IPS-20b (cell line): ENCODE data around the gene PMPCA.

Experiments used
- H3K27ac ChIP-seq: one replicate; pipeline ENCODE4 v1.5.1; 2013; ENCODE audit warnings: low read length
- H3K27me3 ChIP-seq: 2 replicates; pipeline ENCODE4 v1.6.1; 2013; ENCODE audit warnings: mild to moderate bottlenecking, low read length, inconsistent platforms; ENCODE audit not compliant: insufficient read depth
- H3K36me3 ChIP-seq: 2 replicates; pipeline ENCODE4 v1.6.1; 2013; ENCODE audit warnings: low read depth, mild to moderate bottlenecking, inconsistent platforms, low read length, moderate library complexity; ENCODE audit not compliant: insufficient read depth
- H3K4me1 ChIP-seq: 2 replicates; pipeline ENCODE4 v1.6.1; 2013; ENCODE audit warnings: mild to moderate bottlenecking, control low read depth, inconsistent platforms, low read length, moderate library complexity; ENCODE audit not compliant: insufficient read depth
- H3K4me3 ChIP-seq: 2 replicates; pipeline ENCODE4 v1.5.1; 2013; ENCODE audit warnings: mild to moderate bottlenecking, low read length, inconsistent platforms
- H3K9ac ChIP-seq: 2 replicates; pipeline ENCODE4 v1.6.1; 2013; ENCODE audit warnings: low read depth, mild to moderate bottlenecking, inconsistent platforms, low read length, moderate library complexity
- H3K9me3 ChIP-seq: 2 replicates; pipeline ENCODE4 v1.6.1; 2013; ENCODE audit warnings: mild to moderate bottlenecking, low read depth, low read length, inconsistent platforms; ENCODE audit not compliant: insufficient read depth

Gene PMPCA

DNA sequence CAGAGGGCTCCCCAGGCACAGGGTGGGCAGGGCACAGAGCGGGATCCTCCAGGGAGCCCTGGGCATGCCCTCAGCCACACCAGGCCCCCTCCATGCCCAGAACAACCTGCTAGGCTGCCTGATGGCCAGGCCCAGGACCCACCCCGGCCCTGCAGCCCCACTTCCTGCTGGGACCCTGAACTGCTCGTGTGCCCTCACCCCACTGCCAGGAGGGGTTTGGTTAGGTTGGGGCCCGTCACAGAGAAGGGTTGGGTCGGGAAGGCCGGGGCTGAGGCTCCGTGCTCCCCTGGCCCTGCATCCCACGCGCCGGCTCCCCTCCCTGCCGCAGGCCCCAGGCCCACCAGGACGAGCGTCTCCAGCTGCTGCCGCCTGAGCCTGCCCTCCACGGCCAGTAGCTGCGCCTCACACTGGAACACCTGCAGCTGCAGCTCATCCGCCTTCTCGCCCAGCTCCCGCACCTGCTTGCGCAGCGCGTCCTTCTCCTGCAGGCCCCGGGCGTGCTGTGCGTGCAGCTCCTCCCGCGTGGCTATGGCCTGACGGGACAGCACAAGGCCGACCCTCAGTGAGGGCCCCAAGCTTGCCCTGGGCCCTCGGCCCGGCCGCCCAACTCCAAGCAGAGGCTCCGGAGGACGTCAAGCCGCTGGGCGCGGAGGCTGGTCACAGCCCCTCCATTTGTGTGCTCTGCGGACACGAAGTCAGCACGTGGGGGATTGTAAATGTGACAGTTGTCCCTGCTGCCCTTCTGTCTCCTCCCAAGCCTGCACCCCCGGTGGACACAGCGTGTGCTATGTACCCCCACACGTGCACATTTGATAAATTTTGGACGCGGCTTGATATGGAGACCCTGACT lies 42.9 kb upstream of the PMPCA start:
- H3K9ac ChIP-seq = no peak overlapping the region
- H3K27ac ChIP-seq = no peak overlapping the region
- no peaks in the 10 kb centered on the region for H3K27me3 ChIP-seq
- H3K9me3 ChIP-seq = no peaks in the 10 kb centered on the region
- no peaks in the 10 kb centered on the region for H3K4me1 ChIP-seq
- H3K4me3 ChIP-seq = no peak overlapping the region
- no peaks in the 10 kb centered on the region for H3K36me3 ChIP-seq

DNA sequence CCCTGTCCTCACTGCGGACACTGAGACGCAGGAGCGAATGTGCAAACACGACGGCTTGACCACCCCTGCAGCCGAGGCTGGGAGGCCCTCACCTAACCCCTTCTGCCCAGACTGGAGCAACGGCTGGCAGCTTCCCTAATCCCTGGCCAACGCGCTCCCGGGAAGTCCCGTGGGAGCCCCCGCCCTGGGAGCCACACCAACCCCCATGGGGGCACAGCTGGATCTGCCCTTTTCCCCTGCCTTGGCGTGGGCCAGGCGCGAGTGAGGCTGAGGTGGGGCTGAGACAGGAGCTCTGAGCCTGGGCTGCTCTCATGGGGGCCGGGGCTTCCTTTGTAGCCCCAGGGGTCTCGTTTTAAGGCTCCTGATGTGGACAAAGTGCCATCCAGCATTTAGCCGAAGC lies 42.3 kb upstream of the PMPCA start:
- no peak overlapping the region for H3K4me3 ChIP-seq
- H3K27ac ChIP-seq = no peak overlapping the region
- H3K36me3 ChIP-seq = no peaks in the 10 kb centered on the region
- H3K4me1 ChIP-seq = no peaks in the 10 kb centered on the region
- H3K9me3 ChIP-seq = no peaks in the 10 kb centered on the region
- no peak overlapping the region for H3K9ac ChIP-seq
- no peaks in the 10 kb centered on the region for H3K27me3 ChIP-seq

DNA sequence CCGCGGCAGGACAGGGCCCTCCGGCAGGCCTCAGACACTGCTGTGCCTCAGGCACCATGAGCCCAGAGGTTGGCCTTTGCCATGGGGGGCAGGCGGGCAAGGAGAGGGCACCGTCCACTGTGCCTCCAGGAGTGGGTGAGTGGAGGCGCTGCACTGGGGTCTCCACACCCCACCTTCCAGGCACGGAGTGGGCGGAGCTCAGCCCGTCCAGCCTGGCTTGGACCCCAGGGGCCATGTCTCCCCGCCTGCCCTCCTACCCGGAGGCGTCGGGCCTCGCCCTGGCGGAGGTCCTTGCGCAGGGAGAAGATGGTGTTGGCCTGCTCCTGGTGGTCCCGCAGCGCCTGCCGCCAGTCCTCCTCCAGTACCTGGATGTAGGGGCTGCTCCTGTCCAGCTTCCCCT lies 40.4 kb upstream of the PMPCA start:
- Histone ChIP-seq H3K27ac (no peak overlapping the region), H3K4me1 (no peaks in the 10 kb centered on the region), H3K9ac (no peak overlapping the region)

DNA sequence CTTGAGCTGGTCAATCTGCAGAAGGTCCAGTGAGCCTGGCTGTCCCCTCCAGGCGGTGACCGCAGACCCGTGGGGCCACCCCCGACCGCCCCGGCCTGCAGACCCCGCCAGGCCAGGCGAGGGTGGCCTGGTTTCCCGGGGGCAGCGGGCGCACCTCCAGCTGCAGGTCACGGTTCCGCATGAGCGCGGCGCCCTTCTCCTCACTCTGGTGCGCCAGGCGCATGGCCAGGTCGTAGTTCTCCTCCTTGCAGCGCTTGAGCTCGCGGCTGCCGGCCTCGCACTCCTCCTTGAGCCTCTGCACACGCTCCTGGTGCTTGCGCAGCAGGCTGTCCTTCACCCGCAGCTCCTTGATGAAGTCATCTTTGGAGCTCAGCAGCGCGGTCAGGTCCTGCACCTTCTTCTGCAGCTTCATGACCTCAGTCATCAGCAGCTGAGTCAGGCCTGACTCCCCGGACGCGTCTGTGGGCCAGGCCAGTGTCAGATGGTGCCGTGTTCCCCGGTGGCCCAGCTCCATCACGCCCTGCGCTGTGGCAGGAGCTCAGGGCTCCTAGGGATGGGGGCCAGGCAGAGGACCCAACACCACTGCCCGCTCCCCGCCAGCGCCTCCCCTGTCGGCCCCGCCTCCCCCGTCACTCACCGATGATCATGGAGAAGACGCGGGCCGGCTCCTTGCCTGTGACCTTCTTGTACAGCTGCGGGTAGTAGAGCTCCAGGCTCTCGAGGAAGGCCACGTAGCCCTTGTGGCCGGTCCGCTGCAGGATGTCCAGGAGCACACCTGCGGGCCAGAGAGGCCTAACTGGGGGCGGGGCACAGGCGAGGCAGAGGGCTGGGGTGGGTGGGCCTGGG lies 39.5 kb upstream of the PMPCA start:
- Histone ChIP-seq H3K4me3 (no peak overlapping the region), H3K27me3 (no peaks in the 10 kb centered on the region), H3K9ac (no peak overlapping the region), H3K27ac (no peak overlapping the region), H3K9me3 (no peaks in the 10 kb centered on the region), H3K4me1 (no peaks in the 10 kb centered on the region), H3K36me3 (0 out of 2 replicates have a peak, but pooled peaks cover 6% of the 10 kb centered on the region)

More for the DNA sequence above, 40.4 kb upstream of the PMPCA start:
- Histone ChIP-seq H3K36me3 (no peaks in the 10 kb centered on the region), H3K4me3 (no peak overlapping the region), H3K9me3 (no peaks in the 10 kb centered on the region), H3K27me3 (no peaks in the 10 kb centered on the region)

DNA sequence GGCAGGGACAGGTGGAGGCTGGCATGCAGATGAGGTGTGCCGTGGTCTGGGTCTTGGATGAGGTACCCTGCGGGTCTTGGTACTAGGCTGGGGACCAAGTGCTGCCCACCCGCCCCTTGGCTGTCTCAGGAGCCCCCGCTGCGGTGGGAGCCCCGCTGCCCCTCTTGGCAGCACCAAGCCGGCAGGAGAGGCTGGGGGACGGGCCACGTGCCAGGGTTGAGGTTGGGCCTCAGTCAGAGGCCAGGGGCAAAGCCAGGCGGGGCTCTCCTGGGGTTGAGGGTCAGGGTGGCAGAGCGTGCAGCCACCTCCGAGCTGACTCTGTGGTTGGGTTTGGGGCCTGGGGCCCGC lies 39.0 kb upstream of the PMPCA start:
- H3K4me1 ChIP-seq = no peaks in the 10 kb centered on the region
- H3K36me3 ChIP-seq = 0 out of 2 replicates have a peak, but pooled peaks cover 11% of the 10 kb centered on the region
- no peak overlapping the region for H3K27ac ChIP-seq
- H3K9ac ChIP-seq = no peak overlapping the region
- H3K4me3 ChIP-seq = no peak overlapping the region
- H3K27me3 ChIP-seq = no peaks in the 10 kb centered on the region
- H3K9me3 ChIP-seq = no peaks in the 10 kb centered on the region

DNA sequence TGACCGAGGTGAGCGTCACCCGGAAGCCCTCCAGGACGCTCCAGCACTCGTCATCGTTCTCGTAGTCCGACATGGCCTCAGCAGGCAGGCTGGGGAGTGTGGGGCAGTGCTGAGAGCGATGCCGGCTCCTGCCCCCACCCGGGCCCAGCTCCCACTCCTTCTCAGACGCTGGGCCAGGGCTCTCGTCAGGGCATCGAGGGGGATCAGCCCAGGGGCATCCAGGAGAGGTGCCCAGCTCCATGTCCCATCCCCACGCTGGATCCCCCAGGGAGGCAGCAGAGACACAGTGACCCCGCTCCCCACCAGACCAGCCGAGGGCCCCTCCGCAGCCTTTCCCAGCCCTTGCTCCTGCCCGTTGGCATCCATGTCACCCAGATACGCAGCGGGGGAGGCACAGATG lies 38.5 kb upstream of the PMPCA start:
- H3K9me3 ChIP-seq = no peaks in the 10 kb centered on the region
- H3K27ac ChIP-seq = no peak overlapping the region
- no peak overlapping the region for H3K9ac ChIP-seq
- 0 out of 2 replicates have a peak, but pooled peaks cover 11% of the 10 kb centered on the region for H3K36me3 ChIP-seq
- no peaks in the 10 kb centered on the region for H3K4me1 ChIP-seq
- H3K27me3 ChIP-seq = no peaks in the 10 kb centered on the region
- no peak overlapping the region for H3K4me3 ChIP-seq

DNA sequence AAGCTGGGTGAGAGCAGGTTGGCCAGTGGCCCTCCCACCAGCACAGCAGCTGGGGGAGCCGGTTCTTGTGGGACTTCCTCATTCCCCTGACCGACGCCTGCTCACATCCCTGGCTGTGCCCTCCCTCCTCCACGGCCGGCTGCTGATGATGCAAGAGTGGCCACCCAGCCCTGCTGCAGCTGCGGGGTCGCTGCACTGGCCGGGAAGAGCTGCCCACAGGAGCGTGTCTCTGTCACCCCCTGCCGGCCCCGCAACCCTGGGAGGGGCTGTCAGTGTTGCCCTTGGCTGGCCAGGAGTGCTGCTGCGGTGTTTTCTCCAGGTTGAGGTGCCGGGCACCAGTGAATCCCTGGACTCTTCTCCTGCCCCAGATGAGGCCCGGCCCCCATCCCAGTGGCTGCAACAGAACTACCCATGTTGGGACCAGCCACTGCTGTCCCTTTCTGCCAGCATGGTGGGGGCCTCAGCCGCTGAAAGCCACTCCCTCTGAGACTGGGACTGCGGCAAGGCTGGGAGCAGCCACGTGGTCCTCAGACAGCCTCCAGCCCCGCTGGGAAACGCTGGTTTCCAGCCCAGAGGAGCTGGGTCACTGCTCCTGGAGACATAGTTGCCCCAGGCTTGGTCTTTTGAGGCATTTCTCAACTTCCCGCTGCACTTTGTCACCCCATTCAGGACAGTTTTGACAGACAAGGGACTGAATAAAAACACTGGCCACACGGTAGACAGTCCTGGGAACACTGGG lies 37.7 kb upstream of the PMPCA start:
- Histone ChIP-seq H3K4me1 (no peaks in the 10 kb centered on the region), H3K36me3 (0 out of 2 replicates have a peak, but pooled peaks cover 11% of the 10 kb centered on the region), H3K4me3 (no peak overlapping the region), H3K9me3 (no peaks in the 10 kb centered on the region), H3K27me3 (no peaks in the 10 kb centered on the region), H3K27ac (no peak overlapping the region), H3K9ac (no peak overlapping the region; the same call in 1 of the 2 replicates)

DNA sequence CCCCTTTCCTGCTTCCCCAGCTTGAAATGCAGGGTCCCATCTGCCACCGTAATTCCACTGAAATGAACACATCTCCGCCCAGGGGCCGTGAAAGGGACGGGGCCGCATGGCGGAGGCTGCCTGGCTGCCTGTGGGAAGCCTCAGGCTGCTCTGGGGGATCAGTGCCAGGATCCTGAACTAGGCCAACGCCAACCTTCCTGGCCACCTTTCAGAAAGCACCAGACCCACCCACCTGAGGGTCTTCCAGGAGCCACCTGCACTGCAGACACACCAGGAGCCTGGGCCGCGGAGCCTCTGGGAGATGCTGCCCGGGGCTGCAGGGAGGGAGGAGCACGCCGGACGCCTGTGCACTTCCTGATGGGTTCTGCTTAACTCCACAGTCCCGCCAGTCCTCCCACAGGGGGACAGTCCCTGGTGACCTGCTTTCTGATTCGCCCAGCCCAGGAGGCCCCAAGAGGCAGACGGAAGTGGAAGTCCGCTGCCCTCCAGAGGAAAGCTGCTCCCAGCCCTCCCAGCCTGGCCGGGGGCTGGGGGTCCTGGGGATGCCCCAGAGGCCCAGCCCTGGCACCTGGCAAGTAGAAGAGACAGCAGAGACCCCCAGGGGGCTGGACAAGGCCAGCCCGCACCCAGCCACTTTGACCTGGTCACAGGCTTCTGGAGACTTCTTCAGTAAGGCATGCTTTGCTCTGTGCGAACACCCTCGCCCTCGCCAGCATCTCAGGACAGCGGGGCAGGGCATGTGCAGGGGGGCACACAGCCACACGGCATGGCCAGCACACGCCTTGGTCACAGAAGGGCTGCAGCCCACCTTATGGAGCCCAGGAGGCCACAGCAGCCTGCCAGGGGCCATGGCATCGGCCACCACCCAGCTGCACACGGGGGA lies 36.9 kb upstream of the PMPCA start, which contains the start of gene CARD9:
TSS of gene CARD9 (minus strand) at position 370 of the 883 bp plus-strand sequence. CDS start 1,591 bp downstream, outside the sequence.
- no peaks in the 10 kb centered on the region for H3K27me3 ChIP-seq
- 0 out of 2 replicates have a peak, but pooled peaks cover 11% of the 10 kb centered on the region for H3K36me3 ChIP-seq
- H3K4me3 ChIP-seq = no peak within 1 kb of the TSS
- H3K9me3 ChIP-seq = no peaks in the 10 kb centered on the region
- no peak within 1 kb of the TSS for H3K27ac ChIP-seq
- no peak within 1 kb of the TSS for H3K9ac ChIP-seq
- no peaks in the 10 kb centered on the region for H3K4me1 ChIP-seq

DNA sequence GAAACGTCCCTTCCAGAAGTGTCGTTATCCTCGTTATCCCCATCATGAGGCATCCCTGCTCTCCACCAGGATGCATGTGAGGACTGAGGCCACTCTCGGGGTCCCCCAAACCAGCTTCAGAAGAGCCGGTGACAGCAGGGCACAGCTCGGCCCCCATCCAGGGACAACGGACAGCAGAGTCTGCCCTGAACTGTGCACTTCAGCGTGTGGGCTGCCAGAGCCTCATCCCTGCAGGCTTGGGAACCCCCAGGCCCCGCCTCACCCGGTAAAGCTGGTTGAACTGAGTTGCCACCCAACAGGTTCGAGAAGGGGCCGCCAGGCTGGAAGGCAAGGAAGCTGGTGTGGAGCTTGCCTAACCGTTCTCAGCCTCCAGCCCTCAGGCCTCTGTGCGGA lies 36.3 kb upstream of the PMPCA start:
- Histone ChIP-seq H3K4me3 (no peak overlapping the region), H3K9ac (no peak overlapping the region), H3K36me3 (peaks cover 15% of the 10 kb centered on the region), H3K27me3 (no peaks in the 10 kb centered on the region), H3K4me1 (no peaks in the 10 kb centered on the region), H3K27ac (no peak overlapping the region), H3K9me3 (no peaks in the 10 kb centered on the region)

DNA sequence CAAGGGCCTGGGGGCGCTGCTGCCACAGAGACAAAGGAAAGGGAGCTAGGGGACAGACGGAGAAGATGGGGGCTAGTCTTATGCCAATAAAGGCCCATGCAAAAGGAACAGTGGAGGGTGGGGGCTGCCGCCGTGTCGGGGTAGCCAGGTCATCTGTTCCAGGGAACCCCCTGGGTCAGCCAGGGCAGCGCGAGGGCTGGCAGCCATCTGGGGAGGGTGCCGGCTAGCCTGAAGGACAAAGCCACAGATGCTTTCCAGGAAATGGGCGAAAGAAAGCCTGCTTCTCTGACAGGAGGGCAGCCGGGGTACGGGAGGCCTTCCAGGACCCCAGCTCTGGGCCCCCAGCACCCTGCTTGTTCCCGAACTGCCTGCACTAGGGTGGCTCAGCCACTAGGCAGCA lies 35.4 kb upstream of the PMPCA start:
- Histone ChIP-seq H3K9ac (no peak overlapping the region), H3K36me3 (peaks cover 23% of the 10 kb centered on the region), H3K4me3 (no peak overlapping the region), H3K4me1 (no peaks in the 10 kb centered on the region), H3K27me3 (no peaks in the 10 kb centered on the region), H3K9me3 (no peaks in the 10 kb centered on the region), H3K27ac (no peak overlapping the region)

DNA sequence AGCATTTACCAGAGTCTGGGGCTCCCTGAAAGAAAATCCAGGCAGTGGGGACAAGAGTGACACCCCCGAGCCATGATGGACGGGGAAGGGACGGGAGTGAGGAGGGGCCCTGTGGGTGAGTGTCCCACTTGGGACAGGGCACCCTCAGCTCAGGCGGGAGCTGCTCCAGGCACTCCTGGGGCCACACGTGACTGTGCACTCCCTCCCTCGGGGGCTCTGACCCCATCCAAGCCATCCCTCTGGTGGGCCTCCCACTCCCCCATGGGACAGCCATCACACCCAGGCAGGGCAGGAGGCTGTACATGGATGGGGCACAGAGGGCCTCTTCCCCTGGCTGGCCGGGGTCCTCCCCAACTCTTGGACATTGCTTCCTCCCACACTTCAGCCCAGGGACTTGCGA lies 34.0 kb upstream of the PMPCA start:
- Histone ChIP-seq H3K27ac (no peak overlapping the region), H3K9me3 (no peaks in the 10 kb centered on the region), H3K9ac (no peak overlapping the region), H3K4me1 (no peaks in the 10 kb centered on the region), H3K4me3 (no peak overlapping the region), H3K27me3 (no peaks in the 10 kb centered on the region), H3K36me3 (peaks cover 33% of the 10 kb centered on the region)
